ENCODE measurements around the gene TMED10.
A peak's percentile ranks its signal among the peaks of the same experiment; 100 is the strongest.
"Not testable (repeated sequence)": the region's sequence is repeated elsewhere in the genome, so short reads cannot be mapped to it uniquely, and the experiment has no call there.

The TMED10 gene

GRCh38 chr14:75158843-75159614 lies 17.4 kb downstream of the TMED10 start:
- no peak for DNase-seq (ENCODE audit: low read depth)

- DNase-seq (ENCODE audit: low read depth), result no peak
Measured at GRCh38 chr14:75156901-75157300, 19.5 kb downstream of the TMED10 start.

- DNase-seq (ENCODE audit: low read depth), result no peak
Measured at GRCh38 chr14:75156111-75156510, 20.3 kb downstream of the TMED10 start.

- no peak for DNase-seq (ENCODE audit: low read depth)
Measured at GRCh38 chr14:75155169-75155568, 21.2 kb downstream of the TMED10 start.

GRCh38 chr14:75153295-75153694 lies 23.1 kb downstream of the TMED10 start:
- no peak for DNase-seq (ENCODE audit: low read depth)

GRCh38 chr14:75151851-75152250 lies 24.6 kb downstream of the TMED10 start:
- no peak for DNase-seq (ENCODE audit: low read depth)

- DNase-seq (ENCODE audit: low read depth), result not testable (repeated sequence)
Measured at GRCh38 chr14:75150637-75151036, 25.8 kb downstream of the TMED10 start.

GRCh38 chr14:75150150-75150549 lies 26.3 kb downstream of the TMED10 start:
- no peak for DNase-seq (ENCODE audit: low read depth)

- DNase-seq (ENCODE audit: low read depth), result no peak
Measured at GRCh38 chr14:75147423-75148071, 28.9 kb downstream of the TMED10 start.

GRCh38 chr14:75144944-75145343 lies 31.5 kb downstream of the TMED10 start:
- no peak for DNase-seq (ENCODE audit: low read depth)

GRCh38 chr14:75143761-75144527 lies 32.5 kb downstream of the TMED10 start:
- DNase-seq (ENCODE audit: low read depth), result no peak

- DNase-seq (ENCODE audit: low read depth), result no peak
Measured at GRCh38 chr14:75142494-75142893, 33.9 kb downstream of the TMED10 start.

- DNase-seq (ENCODE audit: low read depth), result no peak
Measured at GRCh38 chr14:75141967-75142366, 34.4 kb downstream of the TMED10 start.

GRCh38 chr14:75141062-75141461 lies 35.4 kb downstream of the TMED10 start:
- DNase-seq (ENCODE audit: low read depth), result no peak

GRCh38 chr14:75140620-75141019 lies 35.8 kb downstream of the TMED10 start:
- DNase-seq (ENCODE audit: low read depth), result no peak

GRCh38 chr14:75139185-75139584 lies 37.2 kb downstream of the TMED10 start:
- no peak for DNase-seq (ENCODE audit: low read depth)

GRCh38 chr14:75138492-75138891 lies 37.9 kb downstream of the TMED10 start:
- DNase-seq (ENCODE audit: low read depth), result no peak

- DNase-seq (ENCODE audit: low read depth), result no peak
Measured at GRCh38 chr14:75134644-75135043, 41.8 kb downstream of the TMED10 start.

GRCh38 chr14:75133597-75133996 lies 42.8 kb downstream of the TMED10 start:
- no peak for DNase-seq (ENCODE audit: low read depth)

GRCh38 chr14:75132382-75133086 lies 43.9 kb downstream of the TMED10 start:
- DNase-seq (ENCODE audit: low read depth), result peak; percentile 44

GRCh38 chr14:75128596-75128990 lies 47.8 kb downstream of the TMED10 start:
- DNase-seq (ENCODE audit: low read depth), result no peak

- no peak for DNase-seq (ENCODE audit: low read depth)
Measured at GRCh38 chr14:75127903-75128595, 48.4 kb downstream of the TMED10 start.
